ENCODE results near the gene LMNB1.
A peak's percentile ranks its signal among the peaks of the same experiment; 100 is the strongest.
"Not testable (repeated sequence)": the region's sequence is repeated elsewhere in the genome, so short reads cannot be mapped to it uniquely, and the experiment has no call there.

Gene LMNB1

GRCh38 chr5:126829098-126829497, 52.2 kb downstream of the LMNB1 start:
- no peak for DNase-seq

DNA sequence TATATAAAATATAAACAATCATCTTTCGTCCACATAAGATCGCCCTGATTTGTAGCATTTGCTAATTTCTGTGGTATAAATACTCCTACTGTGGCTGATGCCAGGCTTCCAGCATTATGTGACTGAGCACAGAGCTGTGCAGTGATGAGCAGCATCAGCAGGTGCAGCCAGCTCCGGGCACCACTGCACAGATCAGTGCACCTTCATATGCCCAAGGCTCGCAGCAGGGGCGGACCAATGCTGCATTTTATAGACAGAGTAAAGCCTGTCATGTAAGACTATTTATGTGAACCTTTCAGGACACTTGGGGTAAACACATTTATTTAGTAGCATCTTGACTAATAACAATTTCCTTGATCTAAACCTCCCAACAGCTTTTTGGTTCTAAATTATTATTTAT, 53.1 kb downstream of the LMNB1 start:
- no peak for DNase-seq

DNA sequence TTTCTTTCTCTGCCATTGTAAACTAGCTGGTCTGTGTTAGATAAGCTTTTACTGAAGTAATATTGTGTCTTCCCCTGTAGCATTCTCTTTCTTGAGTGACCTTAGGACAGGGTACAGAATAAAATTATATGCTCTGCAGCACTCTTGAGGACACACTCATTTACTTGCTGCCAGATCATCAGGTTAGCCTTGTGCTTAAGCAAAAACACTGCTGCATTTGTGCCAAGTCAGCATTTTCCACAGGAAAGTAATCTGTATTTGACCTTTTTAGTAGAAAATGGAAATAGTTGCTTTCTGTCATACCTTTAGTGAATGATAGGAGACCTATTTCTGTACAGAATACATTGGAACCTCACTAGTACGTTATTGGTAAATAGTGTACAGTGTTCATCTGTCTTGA, 54.2 kb downstream of the LMNB1 start:
- DNase-seq, result no peak

GRCh38 chr5:126836778-126837177, 59.8 kb downstream of the LMNB1 start:
- no peak for DNase-seq

DNA sequence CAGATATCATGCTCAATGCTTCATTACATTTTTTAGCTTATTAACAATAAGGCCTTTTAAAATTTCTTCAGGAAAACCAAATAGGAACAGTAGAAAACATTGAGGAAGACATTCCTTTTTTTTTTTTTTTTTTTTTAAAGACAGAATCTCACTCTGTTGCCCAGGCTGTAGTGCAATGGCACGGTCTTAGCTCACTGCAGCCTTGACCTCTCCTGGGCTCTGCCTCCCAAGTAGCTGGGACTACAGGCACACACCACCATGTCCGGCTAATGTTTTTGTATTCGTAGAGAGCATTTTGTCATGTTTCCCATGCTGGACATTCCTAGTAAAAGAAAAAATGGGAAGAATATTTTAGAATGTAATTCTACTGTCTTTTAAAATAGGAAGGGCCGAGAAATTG, 60.3 kb downstream of the LMNB1 start:
- DNase-seq, result no peak

- peak; percentile 60 for DNase-seq
Measured at GRCh38 chr5:126837906-126838539, 61.1 kb downstream of the LMNB1 start.

- not testable (repeated sequence) for DNase-seq
Measured at GRCh38 chr5:126839407-126839806, 62.5 kb downstream of the LMNB1 start.

DNA sequence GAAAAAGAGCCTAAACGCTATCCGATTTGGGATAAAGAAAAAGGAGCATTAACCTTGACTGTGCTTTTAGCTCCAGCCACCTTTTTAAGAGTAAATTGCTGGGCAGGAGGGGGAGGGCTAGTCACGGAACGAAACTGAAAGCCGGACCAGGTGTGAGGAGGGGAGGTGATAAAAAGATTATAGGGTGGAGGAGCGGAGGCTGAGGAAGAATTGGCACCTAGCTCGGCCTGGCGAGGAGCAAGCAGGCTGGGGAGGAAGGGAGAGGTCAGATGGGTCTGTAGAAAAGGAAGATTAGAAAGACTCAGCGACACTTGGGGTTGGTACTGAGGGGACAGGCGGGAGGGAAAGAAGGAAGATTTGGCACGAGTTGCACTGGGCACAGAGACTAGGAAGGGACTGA, 66.4 kb downstream of the LMNB1 start:
- not testable (repeated sequence) for DNase-seq

DNA sequence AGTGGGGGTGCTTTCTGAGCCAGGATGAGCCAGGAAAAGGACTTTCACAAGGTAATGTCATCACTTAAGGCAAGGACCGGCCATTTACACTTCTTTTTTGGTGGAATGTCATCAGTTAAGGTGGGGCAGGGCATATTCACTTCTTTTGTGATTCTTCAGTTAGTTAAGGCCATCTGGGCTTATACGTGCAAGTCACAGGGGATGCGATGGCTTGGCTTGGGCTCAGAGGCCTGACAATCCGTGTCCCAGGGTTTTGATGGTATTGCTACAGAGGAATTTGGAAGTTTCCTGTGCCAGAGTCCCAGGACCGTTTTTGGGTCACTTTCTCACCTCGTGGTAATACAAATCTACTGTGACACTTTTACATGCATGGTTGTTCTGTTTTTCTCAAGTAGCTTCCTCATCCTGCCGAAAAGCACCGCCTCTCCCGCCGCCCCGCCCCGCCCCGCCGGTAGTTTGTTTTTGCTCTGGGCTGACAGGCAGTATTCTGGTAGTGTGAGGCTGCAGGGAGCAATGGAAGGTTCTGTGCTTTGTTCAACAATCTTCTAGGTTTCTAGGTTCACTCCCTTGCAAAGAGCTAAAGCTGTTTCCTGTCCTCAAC, 68.6 kb downstream of the LMNB1 start:
- peak; percentile 75 for DNase-seq

GRCh38 chr5:126846344-126846743, 69.4 kb downstream of the LMNB1 start:
- DNase-seq, result peak; percentile 27

DNA sequence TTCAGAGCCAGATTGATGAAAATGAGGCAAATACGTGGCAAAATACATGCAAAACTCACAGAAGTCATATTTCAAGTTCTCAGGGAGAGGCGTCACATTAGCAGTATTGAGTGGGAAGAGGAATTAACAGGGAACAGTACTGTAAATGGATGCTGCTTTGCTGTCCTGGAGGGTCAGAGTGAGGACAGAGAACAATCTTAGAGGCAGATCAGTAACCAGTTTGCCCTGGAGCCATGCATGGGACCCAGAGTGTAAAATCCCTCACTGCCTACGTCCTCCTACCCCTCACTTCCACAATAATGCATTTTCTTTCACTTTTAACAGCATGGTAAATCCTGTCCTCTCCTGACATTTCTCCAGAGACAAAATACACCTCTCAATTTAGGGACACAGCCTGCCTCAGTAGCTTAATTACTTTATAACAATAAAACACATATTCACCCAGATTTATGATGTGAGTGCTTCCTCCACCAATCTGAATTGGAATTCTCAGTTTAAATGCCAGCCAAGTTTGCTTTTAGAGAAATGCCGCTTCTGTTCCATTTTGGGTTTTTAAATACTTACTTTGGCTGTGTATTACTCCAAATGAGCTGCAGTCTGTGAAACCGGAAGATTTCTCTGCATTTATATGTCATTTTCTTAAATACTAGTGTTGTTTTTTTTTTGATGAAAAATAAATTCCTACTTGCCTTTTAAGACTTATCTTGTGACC, 70.0 kb downstream of the LMNB1 start:
- no peak for DNase-seq

GRCh38 chr5:126847456-126847820, 70.5 kb downstream of the LMNB1 start:
- peak; percentile 43 for DNase-seq

DNA sequence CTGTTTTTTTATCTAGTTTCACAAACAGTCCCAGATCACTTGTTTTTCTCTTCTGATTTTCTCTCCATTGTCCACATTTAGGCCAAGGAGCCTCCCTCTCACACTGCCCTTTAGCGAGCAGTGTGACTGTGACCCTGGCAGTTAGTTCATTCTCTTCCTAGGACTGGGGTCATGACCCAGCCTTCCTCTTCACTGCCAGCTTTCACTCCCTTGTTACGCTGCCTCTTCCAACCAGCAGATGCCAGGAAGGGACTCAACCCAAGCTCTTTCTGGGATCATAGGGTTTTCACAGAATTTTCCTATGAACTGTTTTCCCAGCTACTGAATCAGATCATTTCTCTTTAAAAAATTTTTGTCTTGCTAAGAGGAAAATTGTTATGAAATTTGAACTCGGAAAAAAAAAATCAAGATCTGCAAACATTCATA, 70.9 kb downstream of the LMNB1 start:
- DNase-seq, result no peak

- DNase-seq, result no peak
Measured at GRCh38 chr5:126848253-126848652, 71.3 kb downstream of the LMNB1 start.

DNA sequence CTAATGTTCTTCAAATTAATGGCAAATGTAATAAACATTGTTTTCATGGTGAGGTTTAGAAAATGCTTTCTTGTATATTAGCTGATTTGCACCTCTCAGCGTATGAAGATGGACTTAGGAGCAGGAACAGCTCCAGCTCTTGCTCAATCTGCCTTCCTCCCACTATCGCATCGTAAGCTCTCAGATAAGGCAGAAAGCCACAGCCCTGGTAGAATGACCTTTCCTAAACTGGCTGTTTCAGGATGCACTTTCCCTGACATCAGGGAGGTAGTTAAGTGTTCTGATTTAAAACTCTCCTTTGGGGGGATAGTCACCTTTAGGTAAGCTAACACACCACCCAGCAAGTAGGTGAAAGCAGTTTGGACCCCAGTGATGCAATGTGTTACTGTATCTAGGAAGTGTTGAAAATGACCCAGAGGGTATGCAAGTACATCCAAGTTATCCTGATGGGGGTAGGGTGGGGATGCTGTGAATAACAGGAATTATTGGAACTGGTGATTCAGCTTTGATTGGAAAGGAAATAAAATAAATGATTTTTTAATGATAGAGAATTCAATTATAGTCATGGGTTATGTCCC, 72.3 kb downstream of the LMNB1 start:
- no peak for DNase-seq

DNA sequence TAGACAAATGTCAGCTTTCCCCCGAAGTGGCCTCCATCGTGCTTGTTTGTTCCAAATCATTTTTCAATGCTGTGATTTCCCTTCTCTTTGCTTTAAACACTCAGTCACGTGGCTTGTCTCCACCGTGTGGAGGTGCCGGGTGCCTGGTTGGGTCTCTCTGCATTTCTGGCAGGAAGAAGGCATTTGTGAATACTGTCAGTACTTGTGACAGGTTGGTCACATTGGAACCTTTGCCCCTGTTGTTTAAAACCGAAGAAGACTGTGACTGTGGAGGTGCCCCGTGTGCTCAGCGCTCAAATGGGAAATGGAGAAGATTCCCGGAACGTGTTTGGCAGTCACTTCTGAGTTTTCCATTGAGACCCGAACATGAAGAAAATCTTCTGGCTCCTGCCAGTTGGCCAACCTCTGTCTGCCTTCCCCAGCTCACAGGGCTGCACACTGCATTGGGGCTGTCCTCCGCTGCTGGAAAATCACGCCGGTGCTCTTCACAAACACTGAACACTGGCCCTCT, 74.6 kb downstream of the LMNB1 start:
- no peak for DNase-seq

- DNase-seq, result no peak
Measured at GRCh38 chr5:126852091-126852571, 75.2 kb downstream of the LMNB1 start.

DNA sequence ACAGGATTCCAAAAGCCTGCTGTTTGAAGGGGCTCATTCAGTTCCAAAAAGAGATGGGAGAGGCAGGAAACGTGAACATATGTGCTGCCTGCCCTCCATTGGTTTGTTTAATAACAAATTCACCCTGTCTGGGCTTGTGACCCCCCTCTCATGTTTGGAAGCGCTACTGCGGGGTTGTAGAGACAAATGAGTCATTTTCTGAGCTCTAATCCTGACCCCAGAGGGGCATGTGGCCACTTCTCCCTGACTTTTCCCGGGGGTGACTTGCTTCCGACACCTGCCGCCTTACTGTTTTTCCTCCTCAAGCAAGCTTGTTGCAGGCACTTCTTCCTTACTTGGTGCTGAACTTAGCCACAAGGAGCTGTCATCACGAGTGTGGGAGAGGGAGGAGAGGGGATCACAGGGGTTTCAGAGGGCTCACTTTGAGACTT, 75.9 kb downstream of the LMNB1 start:
- no peak for DNase-seq

DNA sequence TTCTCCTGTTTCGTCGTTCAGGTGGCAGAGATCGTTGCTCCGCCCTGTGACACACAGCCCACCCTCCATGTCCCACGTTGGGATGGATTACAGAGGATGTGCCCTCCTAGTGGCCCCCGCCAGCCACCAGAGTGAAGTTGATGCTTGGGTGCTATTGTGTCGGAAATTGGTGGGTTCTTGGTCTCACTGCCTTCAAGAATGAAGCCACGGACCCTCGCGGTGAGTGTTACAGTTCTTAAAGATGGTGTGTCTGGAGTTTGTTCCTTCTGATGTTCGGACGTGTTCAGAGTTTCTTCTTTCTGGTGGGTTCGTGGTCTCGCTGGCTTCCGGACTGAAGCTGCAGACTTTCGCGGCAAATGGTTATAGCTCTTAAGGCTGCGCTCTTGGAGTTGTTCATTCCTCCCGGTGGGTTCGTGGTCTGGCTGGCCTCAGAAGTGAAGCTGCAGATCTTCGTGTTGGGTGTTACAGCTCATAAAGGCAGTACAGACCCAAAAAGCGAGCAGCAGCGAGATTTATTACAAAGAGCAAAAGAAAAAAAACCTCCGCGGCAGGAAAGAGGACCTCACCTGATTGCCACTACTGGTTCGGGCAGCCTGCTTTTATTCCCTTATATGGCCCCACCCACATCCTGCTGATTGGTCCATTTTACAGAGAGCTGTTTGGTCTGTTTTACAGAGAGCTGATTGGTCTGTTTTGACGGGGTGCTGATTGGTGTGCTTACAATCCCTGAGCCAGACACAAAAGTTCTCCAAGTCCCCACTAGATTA, 76.8 kb downstream of the LMNB1 start:
- not testable (repeated sequence) for DNase-seq

DNA sequence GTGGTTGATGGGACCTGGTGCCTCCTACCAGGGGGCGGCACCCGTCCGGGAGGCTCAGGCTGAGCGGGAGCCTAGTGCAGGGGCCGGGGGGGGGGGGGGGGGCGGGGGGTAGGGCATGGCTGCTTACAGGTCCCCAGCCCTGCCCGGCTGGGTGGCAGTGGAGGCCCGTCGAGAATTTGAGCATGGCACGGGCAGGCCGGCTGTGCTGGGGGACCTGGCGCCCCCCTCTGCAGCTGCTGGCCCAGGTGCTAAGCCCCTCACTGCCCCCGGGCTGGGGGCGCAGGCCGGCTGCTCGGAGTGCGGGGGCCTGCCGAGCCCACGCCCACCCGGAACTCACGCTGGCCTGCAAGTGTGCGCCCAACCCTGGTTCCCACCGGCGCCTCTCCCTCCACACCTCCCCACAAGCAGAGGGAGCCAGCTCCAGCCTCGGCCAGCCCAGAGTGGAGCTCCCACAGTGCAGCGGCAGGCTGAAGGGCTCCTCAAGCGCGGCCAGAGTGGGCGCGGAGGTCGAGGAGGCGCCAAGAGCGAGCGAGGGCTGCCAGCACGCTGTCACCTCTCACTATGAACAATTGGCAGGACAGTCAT, 77.7 kb downstream of the LMNB1 start:
- DNase-seq, result no peak

DNA sequence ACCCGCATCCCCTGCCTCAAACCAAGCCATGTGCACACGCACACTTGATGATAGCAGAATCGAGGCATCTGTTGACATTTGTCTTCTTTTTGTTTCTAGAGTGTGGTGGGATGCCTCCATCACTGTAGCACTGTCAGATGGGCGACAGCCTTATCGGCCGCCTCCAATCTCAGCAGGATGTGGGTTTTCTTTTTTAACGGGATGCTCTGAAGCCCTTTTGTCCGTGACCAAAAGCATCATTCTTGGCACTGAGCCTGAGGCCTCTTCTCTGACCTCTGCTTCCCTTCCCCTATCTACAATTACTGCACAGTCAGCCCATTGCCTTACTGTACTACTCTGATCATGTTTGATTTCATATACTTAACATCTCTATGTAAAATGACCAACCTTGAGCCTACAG, 78.3 kb downstream of the LMNB1 start:
- peak; percentile 22 for DNase-seq

Measured in hematopoietic multipotent progenitor cell treated with erythropoietin and hydrocortisone succinate and interleukin-3 and kit ligand, for 6 days (in vitro differentiated cells).